ENCODE measurements around the gene ARHGAP6.
"Not testable (repeated sequence)": the region's sequence is repeated elsewhere in the genome, so short reads cannot be mapped to it uniquely, and the experiment has no call there.

The ARHGAP6 gene

DNA sequence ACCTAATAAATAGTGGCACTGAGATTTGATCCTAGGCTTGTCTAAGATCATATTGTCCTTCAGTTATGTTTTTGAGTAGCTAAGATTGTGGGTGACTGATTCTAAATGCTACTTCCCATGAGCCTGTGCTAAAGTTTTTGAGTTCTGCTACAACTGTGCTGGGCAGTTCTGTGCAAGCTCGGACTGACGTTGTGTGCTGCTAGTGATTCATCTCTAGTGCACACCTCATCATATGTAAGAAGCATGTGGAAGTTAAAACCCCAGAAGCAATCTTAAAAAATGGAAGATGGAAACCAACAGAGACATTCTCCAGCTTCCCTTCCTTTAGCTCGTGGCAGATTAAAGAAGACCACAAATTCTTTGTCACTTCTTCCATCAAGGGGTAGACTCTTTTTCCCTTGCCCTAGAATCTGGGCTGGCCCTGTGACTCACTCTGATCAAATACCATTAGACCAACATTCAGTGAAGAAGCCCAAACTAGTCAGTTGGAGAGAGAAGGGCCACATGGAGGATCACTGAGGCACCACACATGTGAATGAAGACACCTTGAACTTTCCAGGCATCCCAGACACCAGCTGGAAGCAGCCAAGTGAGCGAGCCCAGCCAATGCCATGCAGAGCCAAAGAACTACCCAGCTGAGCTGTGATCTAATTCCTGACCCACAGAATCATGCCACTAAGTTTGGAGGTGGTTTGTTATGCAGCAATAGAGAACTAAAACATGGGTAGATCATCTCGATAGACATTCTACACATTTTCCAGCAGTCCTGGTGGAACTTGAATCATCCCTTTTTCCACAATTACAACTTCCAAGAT is 16.8 kb downstream of the ARHGAP6 start:
- peak; percentile 24 for DNase-seq

DNA sequence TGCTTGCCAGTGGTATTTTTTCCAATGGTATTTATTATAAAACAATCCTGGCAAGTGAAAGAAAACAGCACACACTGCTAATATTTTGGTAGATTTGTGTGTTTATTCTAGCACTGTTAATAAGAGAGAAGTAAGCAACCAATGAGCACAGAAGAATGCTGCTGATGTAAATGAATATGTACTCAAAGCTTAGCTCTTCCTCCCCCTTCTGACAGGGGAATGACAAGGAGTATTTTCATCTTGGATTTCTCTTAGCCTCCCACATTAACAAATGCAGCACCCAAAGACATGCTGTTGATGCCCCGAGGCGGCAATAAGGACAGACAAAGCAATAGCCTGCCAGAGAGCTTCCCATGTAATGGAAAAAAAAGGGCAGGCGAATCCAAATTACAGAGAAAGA is 18.6 kb downstream of the ARHGAP6 start:
- DNase-seq, result no peak

DNA sequence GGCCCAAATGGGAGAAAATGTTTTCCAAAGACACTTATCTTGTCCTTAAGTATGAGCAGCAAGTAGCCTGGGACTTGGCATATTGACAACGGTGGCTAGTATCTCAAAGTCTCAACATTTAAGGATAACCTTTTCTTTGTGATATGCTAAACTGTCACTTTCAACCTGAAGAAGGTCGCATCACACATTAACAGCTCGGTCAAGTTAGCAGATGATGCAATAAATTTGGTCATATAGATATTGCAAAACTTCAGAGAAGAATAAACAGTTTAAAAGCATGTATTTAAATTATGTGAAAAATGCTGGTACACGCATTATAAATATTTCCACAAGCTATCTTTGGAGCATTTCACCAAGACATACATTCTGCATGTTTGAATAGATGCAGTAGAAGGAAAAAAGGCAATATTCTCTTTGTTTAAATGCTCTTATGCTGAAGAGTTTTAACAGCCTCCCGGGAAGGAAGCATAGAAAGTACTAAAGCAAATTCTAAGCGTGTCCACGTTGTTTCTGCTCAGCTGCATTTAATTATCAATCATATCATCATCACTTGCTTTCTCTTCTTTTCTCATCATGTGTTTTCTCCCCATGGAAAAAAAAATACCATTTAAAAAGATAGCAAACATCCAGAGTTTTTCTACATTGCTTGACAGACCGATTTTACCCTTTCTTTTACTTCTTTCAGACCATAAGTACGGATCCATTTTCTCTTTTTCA is 24.2 kb downstream of the ARHGAP6 start:
- DNase-seq, result peak; percentile 36

DNA sequence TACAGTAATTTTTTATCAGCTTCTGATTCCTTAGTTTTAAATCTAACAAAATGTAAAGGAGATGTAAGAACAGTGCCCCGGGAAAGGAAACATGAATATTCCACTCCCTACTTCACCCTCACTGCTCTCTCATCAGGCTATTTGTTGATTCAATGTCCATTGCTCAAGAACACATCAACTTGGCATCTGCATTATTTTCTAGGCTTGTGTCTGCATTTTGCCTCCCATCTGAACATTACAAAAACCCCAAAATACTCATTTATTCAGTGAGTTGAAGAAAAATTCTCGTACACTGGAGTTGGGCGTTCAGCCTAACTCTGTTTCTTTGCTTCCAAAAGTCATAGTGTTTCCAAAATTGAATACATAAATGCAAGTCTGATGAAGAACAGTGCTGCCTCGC is 25.6 kb downstream of the ARHGAP6 start:
- no peak for DNase-seq

DNA sequence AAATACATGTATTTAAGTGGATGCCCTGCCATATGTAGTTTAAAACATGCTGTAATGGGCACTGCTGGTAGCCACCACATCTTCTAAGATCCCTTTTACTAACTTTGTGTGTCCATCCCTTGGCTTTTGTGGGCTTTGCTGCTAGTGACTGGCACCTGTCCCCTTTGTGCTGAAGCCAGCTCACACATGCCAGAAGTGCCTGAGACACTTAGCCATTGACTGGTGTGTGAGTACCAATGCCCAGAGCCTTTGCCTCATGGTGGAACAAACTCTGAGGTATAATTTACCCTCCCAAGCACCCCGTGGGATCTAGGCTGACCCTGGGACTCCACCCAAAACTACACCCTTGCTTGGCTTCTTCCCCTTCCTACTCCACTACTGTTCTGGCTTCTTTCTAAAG is 33.0 kb downstream of the ARHGAP6 start:
- DNase-seq, result no peak

DNA sequence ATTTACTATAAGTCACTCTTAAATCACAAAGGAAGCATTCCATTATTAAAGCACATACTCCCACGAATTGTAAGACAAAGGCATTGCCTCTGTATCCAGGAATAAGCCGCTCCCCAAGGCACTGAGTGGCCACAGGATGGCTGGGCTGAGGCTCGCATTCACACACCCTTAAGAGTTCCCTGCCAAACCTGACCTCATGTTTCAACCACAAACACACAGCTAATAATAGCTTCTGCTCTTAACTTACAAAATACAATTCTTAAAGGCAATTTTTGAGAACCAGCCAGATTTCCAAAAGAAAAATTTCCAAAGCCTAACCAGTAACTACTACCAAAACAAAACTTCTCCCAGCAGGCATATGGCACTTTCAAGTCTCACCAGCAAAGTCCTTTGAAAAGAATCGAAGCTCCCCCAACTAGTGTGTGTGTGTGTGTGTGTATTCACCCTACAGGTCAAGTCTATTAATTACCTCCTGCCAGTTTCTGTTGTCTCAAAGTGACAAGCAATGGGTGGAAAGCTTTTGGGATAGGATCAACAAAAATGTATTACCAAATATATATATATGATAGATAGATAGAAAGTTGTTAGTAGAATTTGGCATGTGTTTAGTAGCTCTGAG is 36.0 kb downstream of the ARHGAP6 start:
- DNase-seq, result peak; percentile 75

DNA sequence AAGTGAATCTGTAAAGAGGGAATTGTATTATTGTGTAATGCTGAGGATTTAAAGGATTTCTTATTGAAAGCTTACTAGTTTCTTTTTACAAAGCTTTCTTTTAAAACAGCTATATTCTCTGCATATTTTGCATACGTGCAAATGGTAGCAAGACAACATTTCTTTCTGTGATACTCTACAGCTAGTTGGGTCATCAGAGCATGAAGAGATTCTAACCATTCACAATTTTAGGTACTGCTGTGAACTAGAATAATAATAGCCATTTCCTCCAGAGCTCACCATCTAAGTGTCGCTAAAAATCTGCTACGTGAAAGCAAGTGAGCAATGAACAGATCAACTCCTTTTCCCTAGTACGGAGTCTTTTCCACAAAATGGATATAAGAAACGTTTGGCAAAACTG is 37.3 kb downstream of the ARHGAP6 start:
- DNase-seq, result no peak

DNA sequence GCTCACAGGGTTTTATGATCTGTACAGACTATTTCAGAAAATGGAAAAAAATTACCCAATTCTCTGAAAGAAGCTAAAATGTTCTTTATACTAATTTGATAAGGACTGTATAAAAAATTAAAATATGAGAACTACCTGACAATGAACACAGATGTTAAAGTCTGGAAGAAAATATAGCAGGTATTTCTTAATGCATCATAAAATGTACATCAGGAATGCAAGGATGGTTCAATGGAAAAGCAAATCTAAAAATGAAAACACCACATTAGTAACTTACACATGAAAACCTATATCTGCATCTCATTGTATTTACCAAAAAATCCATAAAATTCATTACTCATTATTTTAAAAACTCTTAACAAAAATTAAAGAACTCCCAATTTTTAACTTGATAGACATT is 39.4 kb downstream of the ARHGAP6 start:
- no peak for DNase-seq

DNA sequence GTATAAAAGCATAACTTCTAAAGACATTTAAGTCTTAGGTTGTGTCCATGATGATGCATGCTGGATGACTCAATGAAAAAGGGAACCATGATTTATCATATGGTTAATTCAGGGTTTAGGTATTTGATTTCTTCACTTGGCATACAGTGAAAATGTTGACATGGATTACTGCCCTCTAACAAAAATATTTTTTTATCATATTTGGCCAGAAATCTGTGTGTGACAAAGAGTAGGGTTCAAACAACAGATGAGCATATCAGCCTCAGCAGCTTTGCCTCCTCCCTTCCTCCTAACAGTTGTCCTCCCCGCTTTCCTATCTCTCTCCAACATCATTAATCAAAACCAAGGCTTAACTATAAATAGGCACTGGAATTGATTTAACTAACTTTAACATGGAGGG is 46.3 kb downstream of the ARHGAP6 start:
- peak; percentile 59 for DNase-seq

DNA sequence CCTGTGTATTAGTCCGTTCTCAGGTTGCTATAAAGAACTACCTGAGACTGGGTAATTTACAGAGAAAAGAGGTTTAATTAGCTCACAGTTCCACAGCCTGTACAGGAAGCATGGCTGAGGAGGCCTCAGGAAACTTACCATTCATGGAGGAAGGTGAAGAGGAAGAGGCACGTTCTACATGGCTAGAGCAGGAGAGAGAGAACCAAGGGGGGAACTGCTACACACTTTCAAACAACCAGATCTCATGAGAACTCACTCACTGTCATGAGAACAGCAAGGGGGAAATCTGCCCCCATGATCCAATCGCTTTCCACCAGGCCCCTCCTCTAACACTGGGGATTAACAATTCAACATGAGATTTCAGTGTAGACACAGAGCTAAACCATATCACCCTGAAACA is 51.5 kb downstream of the ARHGAP6 start:
- DNase-seq, result not testable (repeated sequence)

DNA sequence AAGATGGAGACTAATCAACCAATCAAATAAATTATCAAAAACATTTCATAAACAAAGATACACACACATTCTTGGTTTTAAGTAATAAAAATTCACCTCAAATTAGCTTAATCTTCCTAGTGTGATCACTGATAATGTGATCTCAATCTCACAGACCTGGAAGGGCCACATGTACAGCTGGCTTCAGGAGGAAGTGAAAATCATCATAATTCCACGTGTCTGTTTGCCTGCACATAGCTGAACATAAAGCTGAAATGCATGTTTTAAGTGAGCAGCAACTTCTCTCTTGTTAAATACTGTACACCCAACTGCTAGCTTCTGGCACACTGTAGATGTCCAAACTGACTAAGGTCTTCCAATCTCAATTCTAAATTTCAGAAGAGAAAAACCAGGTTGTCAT is 53.8 kb downstream of the ARHGAP6 start:
- DNase-seq, result no peak

DNA sequence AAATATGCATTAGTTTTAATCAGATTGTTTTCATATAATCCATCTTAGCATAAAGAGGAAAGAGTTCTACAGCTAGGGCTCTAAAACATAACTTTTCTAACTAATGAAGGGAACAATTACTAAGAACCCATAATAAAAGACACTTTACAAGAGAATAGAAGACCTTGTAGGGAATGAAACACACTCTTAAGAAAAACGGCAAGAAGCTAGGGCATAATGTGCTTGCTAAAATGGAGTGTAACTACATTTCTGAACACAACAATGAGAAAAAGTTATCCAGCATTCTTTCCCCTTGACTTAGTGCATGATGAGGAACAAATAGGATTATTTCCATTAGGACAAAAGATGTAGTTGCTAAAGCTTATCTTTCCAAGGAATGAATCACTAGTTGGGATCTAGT is 54.6 kb downstream of the ARHGAP6 start:
- DNase-seq, result no peak

DNA sequence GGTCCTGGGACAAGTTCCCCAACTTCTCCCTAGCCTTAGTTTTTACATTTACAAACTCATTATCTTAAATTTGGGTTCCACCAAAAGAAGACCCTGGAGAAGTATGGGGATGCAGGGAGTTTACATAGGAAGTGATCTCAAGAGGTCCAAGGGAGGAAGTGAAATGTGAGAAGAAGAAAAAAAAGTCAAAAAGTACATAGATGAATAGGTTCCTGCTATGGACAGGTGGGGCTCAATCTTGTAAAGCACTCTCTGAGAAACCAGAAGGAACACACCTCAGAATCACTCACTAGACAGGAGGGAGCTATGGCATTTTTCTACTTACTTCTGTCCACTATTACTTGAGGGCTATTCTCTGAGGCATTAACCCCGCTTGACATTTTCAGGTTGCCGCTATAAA is 56.6 kb downstream of the ARHGAP6 start:
- no peak for DNase-seq

DNA sequence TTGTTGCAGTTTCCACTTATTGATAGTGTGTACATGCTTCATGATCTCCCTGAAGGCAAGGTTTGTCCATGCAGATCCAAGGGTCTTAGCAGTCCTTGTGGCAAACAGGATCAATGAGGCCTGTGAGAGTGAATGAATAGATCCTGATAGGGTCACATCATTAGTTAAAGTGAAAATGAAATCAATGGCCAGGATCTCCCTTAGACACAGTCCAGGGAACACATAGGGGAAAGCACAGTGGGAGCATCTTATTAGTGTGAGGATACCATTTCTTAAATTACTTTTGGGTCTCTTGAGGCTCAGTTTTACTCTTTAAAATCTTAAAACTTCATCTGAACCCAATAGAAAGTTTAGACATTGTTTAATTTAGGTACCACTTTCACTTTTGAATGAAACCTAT is 59.3 kb downstream of the ARHGAP6 start:
- DNase-seq, result no peak

DNA sequence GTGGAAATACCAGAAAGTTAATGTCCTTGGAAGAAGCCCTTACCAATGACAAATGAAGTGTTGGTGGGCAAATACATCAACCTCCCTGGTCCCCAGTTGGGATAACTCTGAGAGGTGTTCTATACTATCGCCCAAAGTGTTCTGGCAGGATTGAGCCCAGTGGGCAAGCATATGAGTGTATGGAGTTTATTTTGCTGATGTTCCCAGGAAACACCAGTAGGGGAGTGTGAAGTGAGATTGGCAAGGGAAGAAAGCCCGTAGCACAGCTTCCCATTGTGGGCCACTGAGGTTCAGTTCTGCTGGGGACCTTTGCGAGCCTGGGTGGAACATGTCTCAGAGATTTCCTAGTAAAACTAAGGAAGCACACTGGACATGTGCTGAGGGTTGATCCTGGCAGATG is 65.1 kb downstream of the ARHGAP6 start:
- DNase-seq, result no peak

DNA sequence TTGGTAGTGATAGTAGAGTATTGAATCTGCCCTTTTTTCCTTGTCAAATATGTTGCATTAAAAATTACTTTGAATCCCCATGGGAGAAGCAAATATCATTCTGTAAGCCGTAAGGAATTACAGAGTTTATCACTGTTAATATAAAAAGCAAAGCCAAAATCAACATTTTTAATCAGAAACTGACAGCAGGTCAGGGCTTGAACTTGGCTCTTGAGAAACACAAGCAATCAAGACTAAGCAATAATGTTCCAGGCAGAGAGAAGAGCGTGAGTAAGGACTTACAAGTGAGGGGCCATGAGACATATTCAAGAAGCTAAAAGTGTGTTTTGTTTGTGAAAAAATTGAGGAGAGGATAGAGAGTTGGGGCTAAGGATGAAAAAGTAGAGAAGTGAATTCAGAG is 68.2 kb downstream of the ARHGAP6 start:
- no peak for DNase-seq

DNA sequence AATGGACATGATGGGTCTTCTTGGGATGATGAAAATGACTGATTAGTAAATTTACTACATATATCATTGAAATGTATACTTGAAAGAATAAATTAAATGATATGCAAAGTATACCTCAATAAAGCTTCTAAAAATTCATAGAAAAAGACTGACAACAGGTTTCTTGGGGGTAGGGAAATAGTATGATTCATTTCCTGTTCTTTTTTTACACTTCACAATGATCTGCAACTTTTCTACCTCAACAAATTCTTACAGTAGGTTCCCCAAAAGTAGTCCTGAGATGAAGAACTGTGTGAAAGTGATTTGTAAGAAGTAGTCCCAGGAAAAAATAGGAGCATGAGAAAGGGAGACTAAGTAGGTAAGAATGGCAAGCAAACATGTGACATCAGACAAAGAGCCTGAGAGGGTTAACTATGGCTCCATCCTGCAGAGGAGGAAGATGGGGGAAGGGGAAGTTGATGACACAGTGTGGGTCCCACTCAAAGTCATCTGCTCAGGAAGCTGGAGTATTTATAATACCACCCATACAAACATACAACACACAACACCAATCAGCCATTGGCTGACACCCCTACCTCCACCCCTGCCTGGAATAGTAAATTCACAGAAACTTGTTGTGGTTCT is 73.9 kb downstream of the ARHGAP6 start:
- DNase-seq, result no peak

DNA sequence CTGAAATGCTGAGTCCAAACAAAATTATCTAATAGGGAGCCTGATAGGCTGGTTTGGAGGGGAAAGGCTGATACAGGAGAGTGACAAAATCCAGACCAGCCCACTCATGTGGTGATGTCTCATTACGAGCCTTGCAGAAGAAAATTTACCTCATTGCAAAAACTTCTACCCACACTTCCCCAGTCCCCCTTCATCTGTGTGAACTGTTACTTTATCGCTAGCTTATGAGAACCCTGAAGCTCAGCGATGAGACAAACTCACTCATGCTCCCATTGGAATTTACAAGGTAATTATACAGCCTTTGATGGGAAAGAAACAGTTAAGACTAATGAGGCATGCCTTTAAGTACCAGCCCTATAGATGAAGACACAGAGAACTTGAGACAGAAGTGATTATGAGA is 76.1 kb downstream of the ARHGAP6 start:
- DNase-seq, result no peak

DNA sequence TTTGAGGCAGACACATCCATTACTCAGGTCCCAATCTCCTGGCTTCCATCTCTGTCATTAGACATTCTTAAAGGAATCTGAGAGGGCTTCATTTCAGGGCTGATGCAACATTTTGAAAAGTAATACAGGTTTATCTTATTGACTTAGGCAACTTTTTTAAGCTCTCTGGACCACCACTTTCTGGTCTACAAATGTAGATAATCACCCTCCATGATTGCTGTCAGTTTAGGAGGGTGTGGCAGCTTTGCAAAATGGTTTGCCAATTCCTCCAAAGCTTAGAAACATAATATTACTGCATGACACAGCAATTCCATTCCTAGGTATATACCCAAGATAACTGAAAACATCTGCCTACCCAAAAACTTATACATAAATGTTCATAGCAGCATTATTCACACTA is 77.6 kb downstream of the ARHGAP6 start:
- DNase-seq, result peak; percentile 15

DNA sequence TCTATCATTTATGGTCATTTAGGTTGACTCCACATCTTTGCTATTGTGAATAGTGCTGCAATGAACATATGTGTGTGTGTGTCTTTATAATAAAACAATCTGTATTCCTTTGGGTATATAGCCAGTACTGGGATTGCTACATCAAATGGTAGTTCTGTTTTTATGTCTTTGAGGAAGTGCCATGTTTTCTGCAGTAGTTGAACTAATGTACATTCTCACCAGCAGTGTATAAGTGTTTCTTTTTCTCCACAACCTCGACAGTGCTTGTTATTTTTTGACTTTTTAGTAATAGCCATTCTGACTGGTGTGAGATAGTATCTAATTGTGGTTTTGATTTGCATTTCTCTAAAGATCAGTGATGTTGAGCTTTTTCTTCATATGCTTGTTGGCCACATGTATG is 80.5 kb downstream of the ARHGAP6 start:
- DNase-seq, result no peak

DNA sequence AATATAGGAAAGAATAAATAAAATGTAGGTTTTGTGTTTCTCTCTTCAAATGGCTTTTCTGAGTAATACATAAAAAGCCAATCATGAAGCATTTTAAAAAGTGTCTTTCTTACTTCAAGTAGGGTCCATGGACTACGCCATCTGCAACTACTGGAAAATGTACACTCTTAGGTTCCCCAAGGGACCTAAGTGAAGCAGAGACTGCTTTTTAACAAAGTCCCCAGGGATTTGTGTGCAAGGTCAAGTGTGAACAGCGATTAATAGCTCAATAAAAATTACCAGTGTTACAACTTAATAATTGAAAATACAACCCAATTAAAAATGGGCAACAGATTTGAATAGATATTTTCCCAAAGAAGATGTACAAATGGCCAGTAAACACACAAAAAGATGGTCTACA is 84.9 kb downstream of the ARHGAP6 start:
- no peak for DNase-seq

DNA sequence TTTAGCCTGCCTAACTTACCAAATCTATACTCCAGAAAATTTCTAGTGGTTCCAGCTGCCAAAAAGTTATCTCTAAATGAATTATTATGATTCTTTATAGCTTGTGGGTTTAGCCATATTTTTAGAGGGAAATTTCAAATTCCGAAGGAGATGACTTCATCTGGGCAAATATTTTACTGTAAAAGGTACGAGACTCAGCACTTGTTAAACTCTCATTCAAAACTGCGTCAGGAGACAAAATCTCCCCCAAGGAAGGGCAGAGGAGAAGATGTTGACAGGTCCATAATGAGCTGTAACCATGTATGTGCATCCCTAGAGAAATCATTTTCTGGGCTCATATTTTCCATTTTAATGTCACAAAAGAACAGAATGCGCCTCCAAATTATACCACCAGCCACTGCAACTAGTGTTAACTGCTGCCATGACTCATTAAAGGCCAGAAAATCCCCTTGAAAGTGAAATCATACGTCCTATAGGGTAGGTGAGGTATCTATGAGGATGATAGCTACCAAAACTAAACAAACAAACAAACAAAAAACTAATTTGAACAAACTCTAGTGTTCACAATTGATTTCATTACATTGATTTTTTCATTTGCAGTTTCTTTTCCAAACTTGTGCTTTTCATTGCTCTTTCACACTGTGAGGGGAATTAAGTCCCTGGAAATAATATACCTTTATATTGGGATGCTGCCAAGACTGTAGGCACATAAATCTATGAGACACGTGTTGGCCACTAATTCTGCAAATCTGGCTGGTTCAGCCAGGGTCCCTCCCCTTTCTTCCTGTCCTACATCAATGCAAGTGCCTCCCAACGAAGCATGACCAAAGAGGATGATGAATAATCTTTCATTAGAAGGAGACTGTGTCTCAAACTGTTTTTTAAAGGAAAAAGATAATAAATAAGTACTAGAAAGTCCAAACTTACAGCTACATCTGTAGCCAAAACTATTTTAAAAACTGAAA is 85.8 kb downstream of the ARHGAP6 start:
- DNase-seq, result peak; percentile 39
